Activated CD4-positive, alpha-beta T cell treated with anti-CD3 and anti-CD28 coated beads for 36 hours (primary cell): ENCODE data around the gene NFKBIL1. TPM values are rescaled to one million over a fixed set of nuclear protein-coding genes. Genes with fewer than 3 reads are reported as not detected.
A peak's percentile ranks its signal among the peaks of the same experiment; 100 is the strongest.

Experiments used
- ATAC-seq: fragments of 200-7000 bp; cut with Tn5 transposase; one replicate; pipeline ENCODE4 v1.10.0; 2021; ENCODE audit warnings: mild to moderate bottlenecking, moderate library complexity
- CTCF ChIA-PET: fragments of 350-600 bp; sonication (Branson Sonifier 250); formaldehyde crosslinking; loops from one replicate; lab custom pipeline; 2021; ENCODE audit warnings: antibody characterized with exemption; lab: Charles Lee
- POLR2A ChIA-PET: fragments of 350-600 bp; sonication (Branson Sonifier 250); formaldehyde crosslinking; loops from one replicate; lab custom pipeline; 2021; ENCODE audit warnings: antibody characterized with exemption, inconsistent platforms; lab: Charles Lee
- DNase-seq: peaks from one replicate; pipeline ENCODE4 v3.0.0-alpha.2; 2020
- H3K27ac Mint-ChIP-seq: one replicate; pipeline ENCODE4 v1.8.0; 2021; ENCODE audit warnings: mixed read lengths
- H3K27me3 Mint-ChIP-seq: one replicate; pipeline ENCODE4 v1.8.0; 2021; ENCODE audit warnings: mixed read lengths
- H3K36me3 Mint-ChIP-seq: one replicate; pipeline ENCODE4 v1.8.0; 2021; ENCODE audit warnings: low read depth, mixed read lengths
- H3K4me1 Mint-ChIP-seq: one replicate; pipeline ENCODE4 v1.8.0; 2021; ENCODE audit warnings: mixed read lengths
- H3K4me3 Mint-ChIP-seq: one replicate; pipeline ENCODE4 v1.8.0; 2021; ENCODE audit warnings: mild to moderate bottlenecking, moderate library complexity, mixed read lengths
- H3K9me3 Mint-ChIP-seq: one replicate; pipeline ENCODE4 v1.8.0; 2021; ENCODE audit warnings: low read depth, mixed read lengths
- intact Hi-C, 2 experiments: fragments of 100-400 bp; cut with DNase I in 1 of 2; cut with micrococcal nuclease in 1 of 2; formaldehyde crosslinking; loops; one replicate each; pipeline versions ENCODE4 v1.14.2 to v1.15.1; 2022 to 2024; cut with DNase I, micrococcal nuclease
- total RNA-seq, 2 experiments: library from RNA; stranded (reverse); gene quantifications; one replicate each; pipeline ENCODE4 v1.2.3, GENCODE V29; 2021

Gene NFKBIL1
- total RNA-seq, 2 experiments from 2014 or later, result 18.1 to 19.0 TPM

DNA sequence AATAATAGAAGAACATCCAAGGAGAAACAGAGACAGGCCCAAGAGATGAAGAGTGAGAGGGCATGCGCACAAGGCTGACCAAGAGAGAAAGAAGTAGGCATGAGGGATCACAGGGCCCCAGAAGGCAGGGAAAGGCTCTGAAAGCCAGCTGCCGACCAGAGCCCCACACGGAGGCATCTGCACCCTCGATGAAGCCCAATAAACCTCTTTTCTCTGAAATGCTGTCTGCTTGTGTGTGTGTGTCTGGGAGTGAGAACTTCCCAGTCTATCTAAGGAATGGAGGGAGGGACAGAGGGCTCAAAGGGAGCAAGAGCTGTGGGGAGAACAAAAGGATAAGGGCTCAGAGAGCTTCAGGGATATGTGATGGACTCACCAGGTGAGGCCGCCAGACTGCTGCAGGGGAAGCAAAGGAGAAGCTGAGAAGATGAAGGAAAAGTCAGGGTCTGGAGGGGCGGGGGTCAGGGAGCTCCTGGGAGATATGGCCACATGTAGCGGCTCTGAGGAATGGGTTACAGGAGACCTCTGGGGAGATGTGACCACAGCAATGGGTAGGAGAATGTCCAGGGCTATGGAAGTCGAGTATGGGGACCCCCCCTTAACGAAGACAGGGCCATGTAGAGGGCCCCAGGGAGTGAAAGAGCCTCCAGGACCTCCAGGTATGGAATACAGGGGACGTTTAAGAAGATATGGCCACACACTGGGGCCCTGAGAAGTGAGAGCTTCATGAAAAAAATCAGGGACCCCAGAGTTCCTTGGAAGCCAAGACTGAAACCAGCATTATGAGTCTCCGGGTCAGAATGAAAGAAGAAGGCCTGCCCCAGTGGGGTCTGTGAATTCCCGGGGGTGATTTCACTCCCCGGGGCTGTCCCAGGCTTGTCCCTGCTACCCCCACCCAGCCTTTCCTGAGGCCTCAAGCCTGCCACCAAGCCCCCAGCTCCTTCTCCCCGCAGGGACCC, 27.0 kb downstream of the NFKBIL1 start:
- peak; percentile 0 for ATAC-seq
- Mint-ChIP-seq H3K4me3 (peak overlapping the region; percentile 97), H3K4me1 (peaks cover 74% of the 10 kb centered on the region), H3K36me3 (peaks cover 52% of the 10 kb centered on the region), H3K27me3 (no peaks in the 10 kb centered on the region), H3K9me3 (no peaks in the 10 kb centered on the region), H3K27ac (peak overlapping the region; percentile 98)
- peak; percentile 62 for DNase-seq
- CTCF ChIA-PET, result interaction anchor here (0.6 to 28.5 kb wide), 13 partner anchors 10 to 619 kb away, joined by 3 to 873 read pairs (median 4); partner anchors contain the start of genes ATP6V1G2, BAG6, DDX39B and LST1
- intact Hi-C loops, result loop anchor here (1.0 to 10.0 kb wide), 9 partner anchors 14 to 1230 kb away; partner anchors contain the start of genes HLA-B (in 1 of the 2), PRRC2A (in 1 of the 2) and RPP21 (in 1 of the 2)
- POLR2A ChIA-PET, result interaction anchor here (0.5 to 4.9 kb wide), 28 partner anchors 8 to 1723 kb away, joined by 3 to 43 read pairs (median 4); partner anchors contain the start of genes ATP6V1G2, BRD2, DDX39B and HSPA1B

DNA sequence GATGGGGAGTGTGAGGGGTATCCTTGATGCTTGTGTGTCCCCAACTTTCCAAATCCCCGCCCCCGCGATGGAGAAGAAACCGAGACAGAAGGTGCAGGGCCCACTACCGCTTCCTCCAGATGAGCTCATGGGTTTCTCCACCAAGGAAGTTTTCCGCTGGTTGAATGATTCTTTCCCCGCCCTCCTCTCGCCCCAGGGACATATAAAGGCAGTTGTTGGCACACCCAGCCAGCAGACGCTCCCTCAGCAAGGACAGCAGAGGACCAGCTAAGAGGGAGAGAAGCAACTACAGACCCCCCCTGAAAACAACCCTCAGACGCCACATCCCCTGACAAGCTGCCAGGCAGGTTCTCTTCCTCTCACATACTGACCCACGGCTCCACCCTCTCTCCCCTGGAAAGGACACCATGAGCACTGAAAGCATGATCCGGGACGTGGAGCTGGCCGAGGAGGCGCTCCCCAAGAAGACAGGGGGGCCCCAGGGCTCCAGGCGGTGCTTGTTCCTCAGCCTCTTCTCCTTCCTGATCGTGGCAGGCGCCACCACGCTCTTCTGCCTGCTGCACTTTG, 28.0 kb downstream of the NFKBIL1 start, which contains the start of gene TNF:
TSS of gene TNF (plus strand) at position 231 of the 567 bp plus-strand sequence. CDS start at position 408, 177 bp downstream.
- ATAC-seq, result peak; percentile 23
- peak; percentile 89 for DNase-seq
- no peaks in the 10 kb centered on the region for H3K27me3 Mint-ChIP-seq
- CTCF ChIA-PET, result interaction anchor here (0.6 to 28.5 kb wide), 10 partner anchors 15 to 620 kb away, joined by 3 to 873 read pairs (median 4); partner anchors contain the start of genes ATP6V1G2, BAG6, DDX39B and LST1
- H3K27ac Mint-ChIP-seq, result peak within 1 kb of the TSS; percentile 98
- H3K9me3 Mint-ChIP-seq, result no peaks in the 10 kb centered on the region
- POLR2A ChIA-PET, result interaction anchor here (0.7 to 4.9 kb wide), 22 partner anchors 10 to 1396 kb away, joined by 3 to 43 read pairs (median 5); partner anchors contain the start of genes ATP6V1G2, BRD2, DDX39B and LST1
- intact Hi-C loops, result loop anchor here (1.0 to 10.0 kb wide), 6 partner anchors 15 to 1231 kb away; partner anchors contain the start of genes PRRC2A (in 1 of the 2) and RPP21 (in 1 of the 2)
- peaks cover 55% of the 10 kb centered on the region for H3K36me3 Mint-ChIP-seq
- peak within 1 kb of the TSS; percentile 97 for H3K4me3 Mint-ChIP-seq
- peaks cover 73% of the 10 kb centered on the region for H3K4me1 Mint-ChIP-seq

GRCh38 chr6:31575952-31576685, 28.7 kb downstream of the NFKBIL1 start:
- Mint-ChIP-seq H3K4me1 (peaks cover 69% of the 10 kb centered on the region), H3K9me3 (no peaks in the 10 kb centered on the region), H3K36me3 (peaks cover 60% of the 10 kb centered on the region), H3K27ac (peak overlapping the region; percentile 98), H3K4me3 (peak overlapping the region; percentile 97), H3K27me3 (no peaks in the 10 kb centered on the region)
- POLR2A ChIA-PET, result interaction anchor here (0.9 to 4.9 kb wide), 14 partner anchors 10 to 287 kb away, joined by 3 to 43 read pairs (median 8); partner anchors contain the start of genes DDX39B, LST1, NCR3 and NEU1
- intact Hi-C loops, result loop anchor here (1.0 to 10.0 kb wide), 6 partner anchors 16 to 1231 kb away; partner anchors contain the start of genes PRRC2A (in 1 of the 2) and RPP21 (in 1 of the 2)
- DNase-seq (no peak), ATAC-seq (no peak)
- CTCF ChIA-PET, result interaction anchor here (0.7 to 28.5 kb wide), 9 partner anchors 1 to 115 kb away, joined by 3 to 873 read pairs (median 4); partner anchors contain the start of genes ATP6V1G2, DDX39B, LST1 and LTA

DNA sequence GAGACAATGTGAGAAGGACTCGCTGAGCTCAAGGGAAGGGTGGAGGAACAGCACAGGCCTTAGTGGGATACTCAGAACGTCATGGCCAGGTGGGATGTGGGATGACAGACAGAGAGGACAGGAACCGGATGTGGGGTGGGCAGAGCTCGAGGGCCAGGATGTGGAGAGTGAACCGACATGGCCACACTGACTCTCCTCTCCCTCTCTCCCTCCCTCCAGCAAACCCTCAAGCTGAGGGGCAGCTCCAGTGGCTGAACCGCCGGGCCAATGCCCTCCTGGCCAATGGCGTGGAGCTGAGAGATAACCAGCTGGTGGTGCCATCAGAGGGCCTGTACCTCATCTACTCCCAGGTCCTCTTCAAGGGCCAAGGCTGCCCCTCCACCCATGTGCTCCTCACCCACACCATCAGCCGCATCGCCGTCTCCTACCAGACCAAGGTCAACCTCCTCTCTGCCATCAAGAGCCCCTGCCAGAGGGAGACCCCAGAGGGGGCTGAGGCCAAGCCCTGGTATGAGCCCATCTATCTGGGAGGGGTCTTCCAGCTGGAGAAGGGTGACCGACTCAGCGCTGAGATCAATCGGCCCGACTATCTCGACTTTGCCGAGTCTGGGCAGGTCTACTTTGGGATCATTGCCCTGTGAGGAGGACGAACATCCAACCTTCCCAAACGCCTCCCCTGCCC, 29.6 kb downstream of the NFKBIL1 start:
- H3K27me3 Mint-ChIP-seq, result no peaks in the 10 kb centered on the region
- no peaks in the 10 kb centered on the region for H3K9me3 Mint-ChIP-seq
- H3K4me3 Mint-ChIP-seq, result peak overlapping the region; percentile 97
- ChIA-PET CTCF (interaction anchor here (0.9 to 28.5 kb wide), 7 partner anchors 0 to 84 kb away, joined by 3 to 873 read pairs (median 50); partner anchors contain the start of genes ATP6V1G2, LST1, LTA and LTB), POLR2A (interaction anchor here (0.9 to 4.9 kb wide), 4 partner anchors 9 to 26 kb away, joined by 3 to 43 read pairs (median 18); partner anchors contain the start of gene LST1)
- ATAC-seq (no peak), DNase-seq (peak; percentile 73)
- H3K27ac Mint-ChIP-seq, result peak overlapping the region; percentile 98
- H3K4me1 Mint-ChIP-seq, result peaks cover 63% of the 10 kb centered on the region
- intact Hi-C loops, result loop anchor here in 1 of 2 experiments (5.0 to 10.0 kb wide), 3 partner anchors 245 to 1232 kb away; partner anchors contain the start of gene RPP21
- peaks cover 63% of the 10 kb centered on the region for H3K36me3 Mint-ChIP-seq

DNA sequence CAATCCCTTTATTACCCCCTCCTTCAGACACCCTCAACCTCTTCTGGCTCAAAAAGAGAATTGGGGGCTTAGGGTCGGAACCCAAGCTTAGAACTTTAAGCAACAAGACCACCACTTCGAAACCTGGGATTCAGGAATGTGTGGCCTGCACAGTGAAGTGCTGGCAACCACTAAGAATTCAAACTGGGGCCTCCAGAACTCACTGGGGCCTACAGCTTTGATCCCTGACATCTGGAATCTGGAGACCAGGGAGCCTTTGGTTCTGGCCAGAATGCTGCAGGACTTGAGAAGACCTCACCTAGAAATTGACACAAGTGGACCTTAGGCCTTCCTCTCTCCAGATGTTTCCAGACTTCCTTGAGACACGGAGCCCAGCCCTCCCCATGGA, 30.2 kb downstream of the NFKBIL1 start:
- peaks cover 63% of the 10 kb centered on the region for H3K4me1 Mint-ChIP-seq
- ChIA-PET POLR2A (interaction anchor here (0.9 to 4.9 kb wide), 5 partner anchors 9 to 27 kb away, joined by 3 to 43 read pairs (median 6); partner anchors contain the start of gene LST1), CTCF (interaction anchor here (0.6 to 28.5 kb wide), 8 partner anchors 1 to 85 kb away, joined by 3 to 873 read pairs (median 4); partner anchors contain the start of genes ATP6V1G2, LST1, LTA and LTB)
- H3K9me3 Mint-ChIP-seq, result no peaks in the 10 kb centered on the region
- H3K27ac Mint-ChIP-seq, result peak overlapping the region; percentile 98
- no peaks in the 10 kb centered on the region for H3K27me3 Mint-ChIP-seq
- DNase-seq (no peak), ATAC-seq (no peak)
- H3K36me3 Mint-ChIP-seq, result peaks cover 60% of the 10 kb centered on the region
- H3K4me3 Mint-ChIP-seq, result peak overlapping the region; percentile 97
- intact Hi-C loops, result loop anchor here in 1 of 2 experiments (5.0 to 10.0 kb wide), 3 partner anchors 245 to 1233 kb away; partner anchors contain the start of gene RPP21

GRCh38 chr6:31578184-31579118, 31.0 kb downstream of the NFKBIL1 start:
- ChIA-PET CTCF (interaction anchor here (0.7 to 28.5 kb wide), 7 partner anchors 2 to 86 kb away, joined by 3 to 873 read pairs (median 5); partner anchors contain the start of genes ATP6V1G2, LST1, LTA and LTB), POLR2A (interaction anchor here (0.9 to 4.9 kb wide), 3 partner anchors 10 to 31 kb away, joined by 4 to 43 read pairs (median 8); partner anchors contain the start of genes ATP6V1G2 and NFKBIL1)
- DNase-seq (no peak), ATAC-seq (no peak)
- Mint-ChIP-seq H3K36me3 (peaks cover 51% of the 10 kb centered on the region), H3K4me1 (peaks cover 61% of the 10 kb centered on the region), H3K27me3 (no peaks in the 10 kb centered on the region), H3K4me3 (peak overlapping the region; percentile 97), H3K27ac (peak overlapping the region; percentile 52), H3K9me3 (no peaks in the 10 kb centered on the region)
- intact Hi-C loops, result loop anchor here (1.0 to 10.0 kb wide), 4 partner anchors 10 to 1234 kb away; partner anchors contain the start of gene RPP21 (in 1 of the 2)

GRCh38 chr6:31579119-31579505, 31.7 kb downstream of the NFKBIL1 start:
- intact Hi-C loops, result loop anchor here (1.0 to 10.0 kb wide), 4 partner anchors 11 to 1234 kb away; partner anchors contain the start of gene RPP21 (in 1 of the 2)
- POLR2A ChIA-PET, result interaction anchor here (1.4 to 1.6 kb wide), 2 partner anchors 8 to 32 kb away, joined by 3 to 8 read pairs; partner anchors contain the start of genes ATP6V1G2 and NFKBIL1
- H3K4me1 Mint-ChIP-seq, result peaks cover 60% of the 10 kb centered on the region
- H3K9me3 Mint-ChIP-seq, result no peaks in the 10 kb centered on the region
- H3K36me3 Mint-ChIP-seq, result peaks cover 47% of the 10 kb centered on the region
- CTCF ChIA-PET, result interaction anchor here (1.2 to 28.5 kb wide), 5 partner anchors 2 to 86 kb away, joined by 4 to 873 read pairs (median 278); partner anchors contain the start of genes ATP6V1G2, LST1, LTA and LTB
- H3K4me3 Mint-ChIP-seq, result peak overlapping the region; percentile 97
- H3K27ac Mint-ChIP-seq, result peak overlapping the region; percentile 94
- DNase-seq (no peak), ATAC-seq (no peak)
- H3K27me3 Mint-ChIP-seq, result no peaks in the 10 kb centered on the region
